Endothelial cell of umbilical vein (primary cell): ENCODE measurements around the gene RGS4. TPM values are rescaled to one million over a fixed set of nuclear protein-coding genes. Genes with fewer than 3 reads are reported as not detected.

ENCODE experiments used
- BruUV-seq: library from RNA; stranded (reverse); fragments of 400-500 nt; replicated peaks from 2 replicates; lab custom pipeline; 2021; lab: Mats Ljungman, UMichigan
- CTCF ChIA-PET: fragments of 300-600, 350-600 bp; sonication (Branson Sonifier 250); formaldehyde crosslinking; loops from one replicate; lab custom pipeline; 2021; ENCODE audit warnings: antibody characterized with exemption, inconsistent platforms; lab: Charles Lee
- POLR2A ChIA-PET: fragments of 300-600, 350-600 bp; sonication (Branson Sonifier 250); formaldehyde crosslinking; loops from one replicate; lab custom pipeline; 2021; ENCODE audit warnings: antibody characterized with exemption, inconsistent platforms; lab: Charles Lee
- DNase-seq: peaks from one replicate; pipeline ENCODE4 v3.0.0-alpha.2; 2011; ENCODE audit warnings: low read depth, low spot score
- FAIRE-seq: peaks from 2 replicates; lab custom pipeline; 2011; peaks lifted over from hg19 to GRCh38; lab: Jason Lieb, UNC
- H2AFZ ChIP-seq: 2 replicates; pipeline ENCODE4 v1.6.0; 2012; ENCODE audit warnings: low read depth, low read length, control low read depth, inconsistent platforms
- H3K27ac ChIP-seq: 2 replicates; pipeline ENCODE4 v1.5.1; 2011; ENCODE audit warnings: low read depth, mild to moderate bottlenecking, control low read depth, low read length, moderate library complexity; ENCODE audit not compliant: insufficient read depth
- H3K27me3 ChIP-seq, 2 experiments: 2 replicates each; pipeline versions ENCODE4 v1.6.0 to v1.6.1; 2011; ENCODE audit warnings: low read length in 2 of 2, mixed read lengths in 1 of 2; ENCODE audit not compliant: control insufficient read depth in 2 of 2, insufficient read depth in 2 of 2
- H3K36me3 ChIP-seq, 2 experiments: 2 replicates in 1 of 2; 3 replicates in 1 of 2; pipeline ENCODE4 v1.5.1; 2011; ENCODE audit warnings: low read length in 2 of 2, mild to moderate bottlenecking in 1 of 2, moderate library complexity in 1 of 2; ENCODE audit not compliant: control insufficient read depth in 2 of 2, insufficient read depth in 2 of 2; ENCODE audit errors: extremely low read depth in 1 of 2
- H3K4me1 ChIP-seq: 3 replicates; pipeline ENCODE4 v1.5.1; 2011; ENCODE audit warnings: mild to moderate bottlenecking, low read length; ENCODE audit not compliant: control insufficient read depth, insufficient read depth; ENCODE audit errors: extremely low read depth
- H3K4me2 ChIP-seq: 2 replicates; pipeline ENCODE4 v1.6.1; 2011; ENCODE audit warnings: low read length, control low read depth, mixed read lengths; ENCODE audit not compliant: insufficient read depth
- H3K4me3 ChIP-seq, 3 experiments: fragments of 200-600 bp in 1 of 3; sonication (generic), shearing (Covaris generic) in 1 of 3; replicated peaks in 1 of 3; 2 replicates each; pipeline ENCODE4 v1.5.1; 2011 to 2016; ENCODE audit warnings: control low read depth in 3 of 3, low read length in 3 of 3, mild to moderate bottlenecking in 2 of 3, inconsistent platforms in 1 of 3, low read depth in 1 of 3, moderate library complexity in 1 of 3; ENCODE audit not compliant: insufficient read depth in 1 of 3
- H3K79me2 ChIP-seq: 2 replicates; pipeline ENCODE4 v1.6.0; 2012; ENCODE audit warnings: low read length, inconsistent platforms; ENCODE audit not compliant: control insufficient read depth, insufficient read depth
- H3K9ac ChIP-seq: replicated peaks from 2 replicates; pipeline ENCODE3; 2011; ENCODE audit warnings: low read length, control low read depth; ENCODE audit not compliant: insufficient read depth; ENCODE audit errors: extremely low read depth
- H3K9me1 ChIP-seq: replicated peaks from 3 replicates; pipeline ENCODE4 v1.6.0; 2011; ENCODE audit warnings: mild to moderate bottlenecking, low read length; ENCODE audit not compliant: control insufficient read depth, insufficient read depth; ENCODE audit errors: extremely low read depth
- H3K9me3 ChIP-seq: replicated peaks from 2 replicates; pipeline ENCODE4 v1.5.1; 2012; ENCODE audit warnings: low read length, inconsistent platforms; ENCODE audit not compliant: control insufficient read depth, insufficient read depth
- H4K20me1 ChIP-seq: replicated peaks from 2 replicates; pipeline ENCODE3; 2011; ENCODE audit warnings: mild to moderate bottlenecking, low read length; ENCODE audit not compliant: control insufficient read depth, insufficient read depth; ENCODE audit errors: extremely low read depth
- EZH2 ChIP-seq: IDR thresholded peaks from 2 replicates; pipeline ENCODE4 v1.6.1; 2012; ENCODE audit warnings: borderline replicate concordance, low read depth, mild to moderate bottlenecking, moderate library complexity, low read length, inconsistent platforms; ENCODE audit not compliant: severe bottlenecking
- FOS ChIP-seq: IDR thresholded peaks from 2 replicates; pipeline ENCODE4 v1.6.1; 2011; ENCODE audit warnings: mild to moderate bottlenecking, low read length, moderate library complexity, borderline replicate concordance; ENCODE audit not compliant: insufficient read depth
- GATA2 ChIP-seq: IDR thresholded peaks from 2 replicates; pipeline ENCODE4 v1.7.0; 2011; ENCODE audit warnings: low read depth, mild to moderate bottlenecking, moderate library complexity, mixed read lengths, low read length; ENCODE audit not compliant: insufficient read length, insufficient read depth
- JUN ChIP-seq: IDR thresholded peaks from 2 replicates; pipeline ENCODE4 v1.6.1; 2011; ENCODE audit warnings: borderline replicate concordance, low read depth; ENCODE audit not compliant: insufficient read length, insufficient read depth
- MYC ChIP-seq: IDR thresholded peaks from one replicate; pipeline ENCODE4 v1.6.1; 2011; ENCODE audit warnings: mild to moderate bottlenecking, low read depth, low read length
- POLR2A ChIP-seq: IDR thresholded peaks from 2 replicates; pipeline ENCODE4 v1.6.1; 2012; ENCODE audit warnings: low read depth, mild to moderate bottlenecking, control low read depth, low read length
- POLR2AphosphoS5 ChIP-seq: IDR thresholded peaks from 2 replicates; pipeline ENCODE4 v1.6.1; 2012; ENCODE audit warnings: low read depth, mild to moderate bottlenecking, control low read depth, low read length, moderate library complexity; ENCODE audit not compliant: insufficient read depth
- dilution Hi-C: fragments of 300-500 bp; cut with MboI; formaldehyde crosslinking; loops from one replicate; pipeline ENCODE4 v1.15.0; 2019; ENCODE audit warnings: low sequenced_read_pairs; ENCODE audit not compliant: extremely low pct_ligation_motif_present
- intact Hi-C: fragments of 100-400 bp; cut with micrococcal nuclease; formaldehyde crosslinking; loops from one replicate; pipeline ENCODE4 v1.10.0; 2022
- polyA plus RNA-seq, 4 experiments: library from polyadenylated mRNA; depleted of rRNA in 3 of 4; stranded (reverse) in 3 of 4; unstranded in 1 of 4; fragments of >200 nt; gene quantifications; 2 replicates each; pipeline versions ENCODE4 v1.2.1 to v1.2.3, GENCODE V29; 2011 to 2012; ENCODE audit warnings: missing spikeins in 1 of 4
- total RNA-seq: library from RNA; stranded (reverse); gene quantifications from 2 replicates; pipeline ENCODE4 v1.2.3, GENCODE V29; 2021
- TF ChIP-seq, protein P1 (sequence below): IDR thresholded peaks from 2 replicates; pipeline ENCODE4 v1.6.1; 2011; ENCODE audit not compliant: insufficient read depth, insufficient read length
- TF ChIP-seq, protein P2 (sequence below), 2 donors: IDR thresholded peaks; 1 replicate in 1 of 2; 2 replicates in 1 of 2; pipeline ENCODE4 v1.5.1; 2011; ENCODE audit warnings: low read length in 2 of 2, mild to moderate bottlenecking in 2 of 2, moderate library complexity in 2 of 2, control low read depth in 1 of 2, inconsistent platforms in 1 of 2, low read depth in 1 of 2; ENCODE audit not compliant: insufficient read depth in 1 of 2; ENCODE audit errors: extremely low read depth in 1 of 2

Gene RGS4
- total and polyA plus RNA-seq, 2 donors (not counting 3 experiments of a cell fraction or from before 2014, with no cell fraction given), result 14.6 to 59.3 TPM

DNA sequence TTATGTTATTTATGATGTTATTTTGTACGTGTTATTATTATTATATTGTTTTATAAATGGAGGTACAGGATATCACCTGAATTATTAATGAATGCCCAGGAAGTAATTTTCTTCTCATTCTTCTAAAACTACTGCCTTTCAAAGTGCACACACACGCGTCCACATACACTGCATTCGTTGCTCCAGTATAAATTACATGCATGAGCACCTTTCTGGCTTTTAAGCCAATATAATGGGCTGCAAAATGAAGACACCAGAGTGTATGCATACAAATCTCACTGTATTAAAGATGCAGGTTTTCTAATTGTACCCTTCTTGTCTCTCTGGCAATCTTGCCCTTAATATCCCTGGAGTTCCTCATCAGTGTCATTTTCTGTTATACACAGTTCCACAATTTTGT, 6.9 kb downstream of the RGS4 start:
- no peaks in the 10 kb centered on the region for H4K20me1 ChIP-seq
- H3K4me3 ChIP-seq, result no peak overlapping the region
- peaks cover 0 to 9% of the 10 kb centered on the region in 2 experiments for H3K36me3 ChIP-seq
- CTCF ChIA-PET, result interaction anchor here (1.4 kb wide), 1 partner anchor 99 kb away, joined by 3 read pairs; no protein-coding TSS in a partner anchor
- no peak overlapping the region for H3K9ac ChIP-seq
- no peak overlapping the region for H2AFZ ChIP-seq
- no peaks in the 10 kb centered on the region for H3K9me1 ChIP-seq
- intact Hi-C loops (no loop called here), dilution Hi-C loops (no loop called here)
- no TSS peak for BruUV-seq
- TF ChIP-seq POLR2A (no peak), GATA2 (no peak), MYC (no peak), POLR2AphosphoS5 (no peak), EZH2 (no peak), JUN (no peak), FOS (no peak)
- TF ChIP-seq, protein P1, sequence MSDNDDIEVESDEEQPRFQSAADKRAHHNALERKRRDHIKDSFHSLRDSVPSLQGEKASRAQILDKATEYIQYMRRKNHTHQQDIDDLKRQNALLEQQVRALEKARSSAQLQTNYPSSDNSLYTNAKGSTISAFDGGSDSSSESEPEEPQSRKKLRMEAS, result no peak
- TF ChIP-seq, protein P2, sequence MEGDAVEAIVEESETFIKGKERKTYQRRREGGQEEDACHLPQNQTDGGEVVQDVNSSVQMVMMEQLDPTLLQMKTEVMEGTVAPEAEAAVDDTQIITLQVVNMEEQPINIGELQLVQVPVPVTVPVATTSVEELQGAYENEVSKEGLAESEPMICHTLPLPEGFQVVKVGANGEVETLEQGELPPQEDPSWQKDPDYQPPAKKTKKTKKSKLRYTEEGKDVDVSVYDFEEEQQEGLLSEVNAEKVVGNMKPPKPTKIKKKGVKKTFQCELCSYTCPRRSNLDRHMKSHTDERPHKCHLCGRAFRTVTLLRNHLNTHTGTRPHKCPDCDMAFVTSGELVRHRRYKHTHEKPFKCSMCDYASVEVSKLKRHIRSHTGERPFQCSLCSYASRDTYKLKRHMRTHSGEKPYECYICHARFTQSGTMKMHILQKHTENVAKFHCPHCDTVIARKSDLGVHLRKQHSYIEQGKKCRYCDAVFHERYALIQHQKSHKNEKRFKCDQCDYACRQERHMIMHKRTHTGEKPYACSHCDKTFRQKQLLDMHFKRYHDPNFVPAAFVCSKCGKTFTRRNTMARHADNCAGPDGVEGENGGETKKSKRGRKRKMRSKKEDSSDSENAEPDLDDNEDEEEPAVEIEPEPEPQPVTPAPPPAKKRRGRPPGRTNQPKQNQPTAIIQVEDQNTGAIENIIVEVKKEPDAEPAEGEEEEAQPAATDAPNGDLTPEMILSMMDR (IDR thresholded peaks at IDR 0.05; ENCODE audit: extremely low read depth in 1 of 2, insufficient read depth in 1 of 2, low read depth in 1 of 2, low read length in 2 of 2), result no peak
- FAIRE-seq (no peak), DNase-seq (no peak)
- H3K79me2 ChIP-seq, result peaks cover 1% of the 10 kb centered on the region
- no peak overlapping the region for H3K4me2 ChIP-seq
- no peak overlapping the region for H3K27ac ChIP-seq
- H3K4me1 ChIP-seq, result peaks cover 19% of the 10 kb centered on the region
- no peaks in the 10 kb centered on the region for H3K9me3 ChIP-seq
- H3K27me3 ChIP-seq, result no peaks in the 10 kb centered on the region
- POLR2A ChIA-PET, result no interaction called here
